WTC11 (cell line): Measurements from ENCODE around the gene PROC. TPM values are rescaled to one million over a fixed set of nuclear protein-coding genes. Genes with fewer than 3 reads are reported as not detected.
A peak's percentile ranks its signal among the peaks of the same experiment; 100 is the strongest.

Source experiments
- ATAC-seq: fragments of 200-7000 bp; cut with Tn5 transposase; 2 replicates; pipeline ENCODE4 v1.10.0; 2021; ENCODE audit warnings: mild to moderate bottlenecking, moderate library complexity
- CTCF ChIA-PET: fragments of 300-600 bp; sonication (Branson Sonifier 250); formaldehyde crosslinking; loops from one replicate; lab custom pipeline; 2021; ENCODE audit warnings: antibody characterized with exemption; lab: Charles Lee
- POLR2A ChIA-PET: fragments of 350-600 bp; sonication (Branson Sonifier 250); formaldehyde crosslinking; loops from one replicate; lab custom pipeline; 2021; ENCODE audit warnings: antibody characterized with exemption; lab: Charles Lee
- DNase-seq: peaks from one replicate; pipeline ENCODE4 v3.0.0; 2021; ENCODE audit warnings: low spot score
- H3K27ac Mint-ChIP-seq: 2 replicates; pipeline ENCODE4 v1.8.0; 2021; ENCODE audit warnings: mixed read lengths
- H3K27me3 Mint-ChIP-seq: 2 replicates; pipeline ENCODE4 v1.8.0; 2021; ENCODE audit warnings: low read depth, mild to moderate bottlenecking, moderate library complexity, mixed read lengths
- H3K36me3 Mint-ChIP-seq: 2 replicates; pipeline ENCODE4 v1.8.0; 2021; ENCODE audit warnings: mixed read lengths
- H3K4me1 Mint-ChIP-seq: 2 replicates; pipeline ENCODE4 v1.8.0; 2022; ENCODE audit warnings: mixed read lengths
- H3K4me3 Mint-ChIP-seq: 2 replicates; pipeline ENCODE4 v1.8.0; 2021; ENCODE audit warnings: mild to moderate bottlenecking, moderate library complexity, mixed read lengths
- H3K9me3 Mint-ChIP-seq: 2 replicates; pipeline ENCODE4 v1.8.0; 2021; ENCODE audit warnings: mixed read lengths
- AFF4 ChIP-seq: sonication (generic); formaldehyde crosslinking; IDR thresholded peaks from 2 replicates; pipeline ENCODE4 v1.8.1; 2023; ENCODE audit warnings: mild to moderate bottlenecking, missing genetic modification reagents, borderline replicate concordance
- ARID4B ChIP-seq: sonication (generic); formaldehyde crosslinking; IDR thresholded peaks from 2 replicates; pipeline ENCODE4 v1.8.0; 2023; ENCODE audit warnings: missing genetic modification reagents, mild to moderate bottlenecking, borderline replicate concordance
- ATF6 ChIP-seq: sonication (generic); formaldehyde crosslinking; IDR thresholded peaks from 2 replicates; pipeline ENCODE4 v1.8.1; 2023; ENCODE audit warnings: mild to moderate bottlenecking, missing genetic modification reagents
- CREB1 ChIP-seq: sonication (generic); formaldehyde crosslinking; IDR thresholded peaks from 2 replicates; pipeline ENCODE4 v1.8.0; 2023; ENCODE audit warnings: mild to moderate bottlenecking, missing genetic modification reagents
- CREM ChIP-seq: sonication (generic); formaldehyde crosslinking; IDR thresholded peaks from 2 replicates; pipeline ENCODE4 v1.8.1; 2022; ENCODE audit warnings: mild to moderate bottlenecking, missing genetic modification reagents, moderate library complexity
- E2F5 ChIP-seq: sonication (generic); formaldehyde crosslinking; IDR thresholded peaks from 2 replicates; pipeline ENCODE4 v1.8.1; 2022; ENCODE audit warnings: mild to moderate bottlenecking, moderate library complexity, missing genetic modification reagents
- IRF2 ChIP-seq: sonication (generic); formaldehyde crosslinking; IDR thresholded peaks from 2 replicates; pipeline ENCODE4 v1.8.0; 2022; ENCODE audit warnings: low read depth, missing genetic modification reagents, borderline replicate concordance
- KAT7 ChIP-seq: sonication (generic); formaldehyde crosslinking; IDR thresholded peaks from 2 replicates; pipeline ENCODE4 v1.8.1; 2023; ENCODE audit warnings: missing genetic modification reagents, mild to moderate bottlenecking, borderline replicate concordance
- MAX ChIP-seq: sonication (generic); formaldehyde crosslinking; IDR thresholded peaks from 2 replicates; pipeline ENCODE4 v1.8.0; 2022; ENCODE audit warnings: mild to moderate bottlenecking, missing genetic modification reagents
- NFE2L1 ChIP-seq: sonication (generic); formaldehyde crosslinking; IDR thresholded peaks from 2 replicates; pipeline ENCODE4 v1.8.1; 2023; ENCODE audit warnings: missing genetic modification reagents
- NFYB ChIP-seq: sonication (generic); formaldehyde crosslinking; conservative IDR thresholded peaks from 2 replicates; pipeline ENCODE4 v1.8.0; 2022; ENCODE audit warnings: low read depth, missing genetic modification reagents
- SP1 ChIP-seq: sonication (generic); formaldehyde crosslinking; conservative IDR thresholded peaks from 2 replicates; pipeline ENCODE4 v1.8.1; 2022; ENCODE audit warnings: missing genetic modification reagents
- TCF7 ChIP-seq: sonication (generic); formaldehyde crosslinking; IDR thresholded peaks from 2 replicates; pipeline ENCODE4 v1.8.0; 2022; ENCODE audit warnings: mild to moderate bottlenecking, low read depth, missing genetic modification reagents, moderate library complexity
- TEAD4 ChIP-seq: sonication (generic); formaldehyde crosslinking; IDR thresholded peaks from 2 replicates; pipeline ENCODE4 v1.8.0; 2022; ENCODE audit warnings: mild to moderate bottlenecking, missing genetic modification reagents
- ZNF121 ChIP-seq: sonication (generic); formaldehyde crosslinking; IDR thresholded peaks from 2 replicates; pipeline ENCODE4 v1.8.0; 2023; ENCODE audit warnings: missing genetic modification reagents
- ZNF232 ChIP-seq: sonication (generic); formaldehyde crosslinking; IDR thresholded peaks from 2 replicates; pipeline ENCODE4 v1.8.0; 2022; ENCODE audit warnings: mild to moderate bottlenecking, missing genetic modification reagents
- ZNF396 ChIP-seq: fragments of 250-450 bp; sonication (Bioruptor Pico); IDR thresholded peaks from 2 replicates; pipeline ENCODE4 v1.8.0; 2021; ENCODE audit warnings: mild to moderate bottlenecking, moderate library complexity, borderline replicate concordance
- ZNF423 ChIP-seq: fragments of 250-450 bp; sonication (Bioruptor Pico); IDR thresholded peaks from 2 replicates; pipeline ENCODE4 v2.1.2; 2022; ENCODE audit warnings: mild to moderate bottlenecking, moderate library complexity
- total RNA-seq: library from RNA; stranded (reverse); gene quantifications from 3 replicates; pipeline ENCODE4 v1.2.3, GENCODE V29; 2021

PROC gene
- total RNA-seq, 1 experiment from 2014 or later: 0.59 TPM

GRCh38 chr2:127407661-127408003, 10.6 kb upstream of the PROC start:
- ATAC-seq (no peak; the same call in 1 of the 2 replicates), DNase-seq (no peak)
- peaks cover 16% of the 10 kb centered on the region for H3K4me1 Mint-ChIP-seq
- H3K27ac Mint-ChIP-seq: no peak overlapping the region
- CTCF ChIA-PET: interaction anchor here (0.7 to 2.1 kb wide), 5 partner anchors 8 to 72 kb away, joined by 3 to 17 read pairs (median 7); no protein-coding TSS in a partner anchor
- H3K9me3 Mint-ChIP-seq: peaks cover 3% of the 10 kb centered on the region; the same call in 1 of the 2 replicates
- TF ChIP-seq MAX (CRISPR knock-in tag) (peak; percentile 50; the same call in 1 of the 2 replicates), TEAD4 (no peak), IRF2 (CRISPR knock-in tag) (no peak), ZNF396 (CRISPR knock-in tag) (no peak), AFF4 (CRISPR knock-in tag) (no peak), NFYB (no peak), CREB1 (CRISPR knock-in tag) (no peak), ZNF121 (CRISPR knock-in tag) (peak; percentile 100)
- peaks cover 5% of the 10 kb centered on the region; the same call in 1 of the 2 replicates for H3K27me3 Mint-ChIP-seq
- H3K4me3 Mint-ChIP-seq: peak overlapping the region; percentile 56
- H3K36me3 Mint-ChIP-seq: peaks cover 2% of the 10 kb centered on the region; the same call in 1 of the 2 replicates
- POLR2A ChIA-PET: interaction anchor here (1.4 kb wide), 1 partner anchor 15 kb away, joined by 6 read pairs; no protein-coding TSS in a partner anchor

- peak; percentile 85 for DNase-seq
- H3K4me3 Mint-ChIP-seq: peak overlapping the region; percentile 68
- peaks cover 8% of the 10 kb centered on the region for H3K9me3 Mint-ChIP-seq
- peaks cover 9% of the 10 kb centered on the region; the same call in 1 of the 2 replicates for H3K27me3 Mint-ChIP-seq
- peak; percentile 68; the same call in 1 of the 2 replicates for TF ChIP-seq TCF7 (CRISPR knock-in tag)
- peak; percentile 77 for TF ChIP-seq SP1 (CRISPR knock-in tag)
- TF ChIP-seq CREM: peak; percentile 74; the same call in 1 of the 2 replicates
- TF ChIP-seq MAX (CRISPR knock-in tag): peak; percentile 37; the same call in 1 of the 2 replicates
- TF ChIP-seq E2F5: peak; percentile 75; the same call in 1 of the 2 replicates
- 0 out of 2 replicates have a peak, but pooled peaks have one; percentile 35 for TF ChIP-seq ARID4B
- TF ChIP-seq ZNF423 (CRISPR knock-in tag): peak; percentile 65; the same call in 1 of the 2 replicates
- 0 out of 2 replicates have a peak, but pooled peaks have one; percentile 83 for TF ChIP-seq KAT7
- no peak for TF ChIP-seq ATF6 (CRISPR knock-in tag)
- TF ChIP-seq ZNF232 (CRISPR knock-in tag): no peak
- TF ChIP-seq NFE2L1 (CRISPR knock-in tag): 0 out of 2 replicates have a peak, but pooled peaks have one; percentile 44
- POLR2A ChIA-PET: interaction anchor here (0.6 to 1.4 kb wide), 2 partner anchors 14 to 64 kb away, joined by 5 to 6 read pairs; no protein-coding TSS in a partner anchor
- ATAC-seq: peak; percentile 72
- peaks cover 15% of the 10 kb centered on the region for H3K4me1 Mint-ChIP-seq
- no peak overlapping the region for H3K27ac Mint-ChIP-seq
- peaks cover 7% of the 10 kb centered on the region for H3K36me3 Mint-ChIP-seq
- CTCF ChIA-PET: interaction anchor here (0.5 to 2.1 kb wide), 6 partner anchors 8 to 73 kb away, joined by 3 to 17 read pairs (median 6); no protein-coding TSS in a partner anchor
These were observed 10.0 kb upstream of the PROC start for GRCh38 chr2:127408004-127408806.
